Osteocyte (in vitro differentiated cells): Measurements from ENCODE around the gene P2RX7. TPM values are rescaled to one million over a fixed set of nuclear protein-coding genes. Genes with fewer than 3 reads are reported as not detected.
A peak's percentile ranks its signal among the peaks of the same experiment; 100 is the strongest.

ENCODE experiments used
- DNase-seq: peaks from one replicate; pipeline ENCODE4 v3.0.0; 2021; ENCODE audit warnings: mixed read lengths; ENCODE audit not compliant: unreplicated experiment; ENCODE audit errors: extremely low spot score
- H3K27ac Mint-ChIP-seq: one replicate; pipeline ENCODE4 v1.8.0; 2021; ENCODE audit warnings: mild to moderate bottlenecking, mixed read lengths; ENCODE audit not compliant: unreplicated experiment
- H3K27me3 Mint-ChIP-seq: one replicate; pipeline ENCODE4 v1.8.0; 2021; ENCODE audit warnings: mixed read lengths; ENCODE audit not compliant: unreplicated experiment
- H3K36me3 Mint-ChIP-seq: one replicate; pipeline ENCODE4 v1.8.0; 2021; ENCODE audit warnings: mixed read lengths; ENCODE audit not compliant: unreplicated experiment
- H3K4me1 Mint-ChIP-seq: one replicate; pipeline ENCODE4 v1.8.0; 2021; ENCODE audit warnings: mixed read lengths; ENCODE audit not compliant: unreplicated experiment
- H3K4me3 Mint-ChIP-seq: one replicate; pipeline ENCODE4 v1.8.0; 2021; ENCODE audit warnings: mild to moderate bottlenecking, moderate library complexity, mixed read lengths; ENCODE audit not compliant: unreplicated experiment
- H3K9me3 Mint-ChIP-seq: one replicate; pipeline ENCODE4 v1.8.0; 2021; ENCODE audit warnings: mixed read lengths; ENCODE audit not compliant: unreplicated experiment
- CTCF ChIP-seq: fragments of 200-600 bp; sonication (generic); IDR thresholded peaks from 2 replicates; pipeline ENCODE4 v1.5.0; 2021; ENCODE audit warnings: antibody characterized with exemption, mild to moderate bottlenecking, moderate library complexity
- total RNA-seq: library from RNA; stranded (reverse); gene quantifications from 2 replicates; pipeline ENCODE4 v1.2.1, GENCODE V29; 2021

Gene P2RX7
- total RNA-seq, 1 donor from 2014 or later = 0.30 TPM

GRCh38 chr12:121086781-121087295 lies 45.8 kb upstream of the P2RX7 start:
- no peak for TF ChIP-seq CTCF
- DNase-seq = peak; percentile 60
- Mint-ChIP-seq H3K27me3 (peaks cover 38% of the 10 kb centered on the region), H3K4me1 (no peaks in the 10 kb centered on the region), H3K27ac (no peak overlapping the region), H3K9me3 (no peaks in the 10 kb centered on the region), H3K36me3 (no peaks in the 10 kb centered on the region), H3K4me3 (no peak overlapping the region)

GRCh38 chr12:121087467-121088194 lies 45.0 kb upstream of the P2RX7 start:
- DNase-seq = peak; percentile 48

DNA sequence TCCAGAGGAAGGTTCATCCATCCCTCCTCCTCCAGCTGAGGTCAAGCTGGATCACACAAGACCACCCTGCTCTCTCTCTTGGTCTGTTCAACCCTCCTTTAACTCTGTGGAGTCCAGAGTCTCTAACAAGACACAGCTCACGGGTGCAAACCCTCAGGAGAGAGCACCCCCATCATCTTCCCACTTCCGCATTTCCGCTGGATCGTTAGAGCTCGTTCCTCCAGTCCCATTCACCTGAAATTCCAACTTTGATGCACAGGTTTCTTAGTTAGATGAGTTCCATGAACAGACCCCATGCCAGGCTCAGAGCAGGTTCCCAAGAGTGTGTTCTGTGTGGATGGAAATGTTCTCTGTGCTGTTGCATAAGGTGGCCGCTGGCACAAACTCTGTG lies 44.5 kb upstream of the P2RX7 start:
- H3K4me1 Mint-ChIP-seq = no peaks in the 10 kb centered on the region
- H3K27ac Mint-ChIP-seq = no peak overlapping the region
- no peaks in the 10 kb centered on the region for H3K9me3 Mint-ChIP-seq
- no peaks in the 10 kb centered on the region for H3K36me3 Mint-ChIP-seq
- peaks cover 34% of the 10 kb centered on the region for H3K27me3 Mint-ChIP-seq
- TF ChIP-seq CTCF = no peak
- H3K4me3 Mint-ChIP-seq = no peak overlapping the region
- DNase-seq = peak; percentile 56

More at GRCh38 chr12:121087467-121088194, 45.0 kb upstream of the P2RX7 start:
- H3K27me3 Mint-ChIP-seq = peaks cover 36% of the 10 kb centered on the region
- no peak for TF ChIP-seq CTCF
- H3K36me3 Mint-ChIP-seq = no peaks in the 10 kb centered on the region
- no peaks in the 10 kb centered on the region for H3K4me1 Mint-ChIP-seq
- H3K27ac Mint-ChIP-seq = no peak overlapping the region
- H3K4me3 Mint-ChIP-seq = no peak overlapping the region
- H3K9me3 Mint-ChIP-seq = no peaks in the 10 kb centered on the region

GRCh38 chr12:121089031-121089812 lies 43.5 kb upstream of the P2RX7 start:
- no peaks in the 10 kb centered on the region for H3K9me3 Mint-ChIP-seq
- no peaks in the 10 kb centered on the region for H3K4me1 Mint-ChIP-seq
- DNase-seq = peak; percentile 75
- TF ChIP-seq CTCF = no peak
- no peaks in the 10 kb centered on the region for H3K36me3 Mint-ChIP-seq
- H3K27me3 Mint-ChIP-seq = peaks cover 30% of the 10 kb centered on the region
- H3K27ac Mint-ChIP-seq = no peak overlapping the region
- no peak overlapping the region for H3K4me3 Mint-ChIP-seq
